Hepatocyte (in vitro differentiated cells): ENCODE results near the gene RAET1E.

Source experiments
- CTCF ChIP-seq: fragments of 200-600 bp; sonication (generic); IDR thresholded peaks from 2 replicates; pipeline ENCODE4 v1.5.1; 2016; ENCODE audit warnings: antibody characterized with exemption, mild to moderate bottlenecking; ENCODE audit not compliant: poor library complexity
- EZH2 ChIP-seq: fragments of 200-600 bp; sonication (generic); IDR thresholded peaks from 2 replicates; pipeline ENCODE4 v1.6.1; 2016; ENCODE audit warnings: antibody characterized with exemption, mild to moderate bottlenecking, borderline replicate concordance

- TF ChIP-seq CTCF: no peak
- no peak for TF ChIP-seq EZH2
Observed at GRCh38 chr6:149863698-149864577, 34.0 kb downstream of the RAET1E start, which contains the start of gene LRP11.
